ENCODE measurements around the gene RPS15.

- TF ChIP-seq EZH2 (IDR thresholded peaks at IDR 0.05; ENCODE audit: borderline replicate concordance, low read length): no peak
- TF ChIP-seq, protein P1, sequence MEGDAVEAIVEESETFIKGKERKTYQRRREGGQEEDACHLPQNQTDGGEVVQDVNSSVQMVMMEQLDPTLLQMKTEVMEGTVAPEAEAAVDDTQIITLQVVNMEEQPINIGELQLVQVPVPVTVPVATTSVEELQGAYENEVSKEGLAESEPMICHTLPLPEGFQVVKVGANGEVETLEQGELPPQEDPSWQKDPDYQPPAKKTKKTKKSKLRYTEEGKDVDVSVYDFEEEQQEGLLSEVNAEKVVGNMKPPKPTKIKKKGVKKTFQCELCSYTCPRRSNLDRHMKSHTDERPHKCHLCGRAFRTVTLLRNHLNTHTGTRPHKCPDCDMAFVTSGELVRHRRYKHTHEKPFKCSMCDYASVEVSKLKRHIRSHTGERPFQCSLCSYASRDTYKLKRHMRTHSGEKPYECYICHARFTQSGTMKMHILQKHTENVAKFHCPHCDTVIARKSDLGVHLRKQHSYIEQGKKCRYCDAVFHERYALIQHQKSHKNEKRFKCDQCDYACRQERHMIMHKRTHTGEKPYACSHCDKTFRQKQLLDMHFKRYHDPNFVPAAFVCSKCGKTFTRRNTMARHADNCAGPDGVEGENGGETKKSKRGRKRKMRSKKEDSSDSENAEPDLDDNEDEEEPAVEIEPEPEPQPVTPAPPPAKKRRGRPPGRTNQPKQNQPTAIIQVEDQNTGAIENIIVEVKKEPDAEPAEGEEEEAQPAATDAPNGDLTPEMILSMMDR (conservative IDR thresholded peaks at IDR 0.05 in 1 of 2, IDR thresholded peaks at IDR 0.05 in 1 of 2; ENCODE audit: extremely low read depth in 1 of 2, insufficient read depth in 1 of 2, low read depth in 1 of 2, low read length in 2 of 2): no peak
Measured at GRCh38 chr19:1471010-1471514, 32.9 kb downstream of the RPS15 start.
